K562 (cell line): ENCODE data around the gene MTFMT. TPM values are rescaled to one million over a fixed set of nuclear protein-coding genes. Genes with fewer than 3 reads are reported as not detected.

Experiments used
- ARID2 ChIP-seq: fragments of 450-650 bp; IDR thresholded peaks from 2 replicates; pipeline ENCODE4 v1.6.1; 2017; ENCODE audit warnings: antibody characterized with exemption, mild to moderate bottlenecking
- ARNT ChIP-seq, 2 experiments: fragments of 450-650 bp; IDR thresholded peaks; 2 replicates each; pipeline ENCODE4 v1.6.1; 2016; ENCODE audit warnings: mild to moderate bottlenecking in 1 of 2
- BRCA1 ChIP-seq, 2 experiments: fragments of 450-650 bp in 1 of 2; sonication (generic) in 1 of 2; formaldehyde crosslinking in 1 of 2; IDR thresholded peaks; 2 replicates each; pipeline versions ENCODE4 v1.5.0 to v1.6.1; 2017 to 2020; ENCODE audit warnings: mild to moderate bottlenecking in 1 of 2, missing genetic modification reagents in 1 of 2
- DMBX1 ChIP-seq: fragments of 250-450 bp; sonication (Bioruptor Pico); IDR thresholded peaks from 2 replicates; pipeline ENCODE4 v1.8.0; 2022; ENCODE audit warnings: inconsistent platforms, mild to moderate bottlenecking, moderate library complexity, borderline replicate concordance
- ERF ChIP-seq: fragments of 450-650 bp; formaldehyde crosslinking; IDR thresholded peaks from 2 replicates; pipeline ENCODE4 v1.4.0; 2020; ENCODE audit warnings: mild to moderate bottlenecking, mixed read lengths
- FOXK1 ChIP-seq: sonication (generic); formaldehyde crosslinking; IDR thresholded peaks from 2 replicates; pipeline ENCODE4 v1.8.0; 2022; ENCODE audit warnings: missing genetic modification reagents, mild to moderate bottlenecking, borderline replicate concordance
- HNRNPLL ChIP-seq: fragments of 200-400 bp; formaldehyde crosslinking; IDR thresholded peaks from 2 replicates; pipeline ENCODE4 v1.6.1; 2017; ENCODE audit warnings: low read length, low read depth, mild to moderate bottlenecking; ENCODE audit not compliant: poor library complexity, severe bottlenecking
- KLF13 ChIP-seq: fragments of 450-650 bp; IDR thresholded peaks from 2 replicates; pipeline ENCODE4 v1.6.1; 2016; ENCODE audit warnings: missing genetic modification characterization, low read depth, mild to moderate bottlenecking, missing compliant biosample characterization, moderate library complexity, borderline replicate concordance
- NUFIP1 ChIP-seq: fragments of 450-650 bp; IDR thresholded peaks from 2 replicates; pipeline ENCODE4 v1.6.1; 2018; ENCODE audit not compliant: partially characterized antibody
- POLR2A ChIP-seq: fragments of 450-650 bp; conservative IDR thresholded peaks from 2 replicates; pipeline ENCODE4 v1.6.1; 2016
- POLR2H ChIP-seq: IDR thresholded peaks from 2 replicates; pipeline ENCODE4 v1.6.1; 2016; ENCODE audit warnings: missing genetic modification characterization, low read depth, mild to moderate bottlenecking, control low read depth, missing compliant biosample characterization, moderate library complexity
- PRMT5 ChIP-seq: sonication (generic); formaldehyde crosslinking; IDR thresholded peaks from 2 replicates; pipeline ENCODE4 v1.5.0; 2020; ENCODE audit warnings: missing genetic modification reagents
- SETDB1 ChIP-seq: IDR thresholded peaks from one replicate; pipeline ENCODE4 v1.6.1; 2012; ENCODE audit warnings: low read length, control low read depth, inconsistent platforms
- SLC30A9 ChIP-seq: fragments of 250-450 bp; sonication (Bioruptor Pico); IDR thresholded peaks from 2 replicates; pipeline ENCODE4 v1.8.0; 2022; ENCODE audit warnings: mild to moderate bottlenecking, moderate library complexity
- SP1 ChIP-seq: sonication (generic); formaldehyde crosslinking; IDR thresholded peaks from 2 replicates; pipeline ENCODE4 v1.8.1; 2022; ENCODE audit warnings: mild to moderate bottlenecking, missing genetic modification reagents
- TCFL5 ChIP-seq: fragments of 250-450 bp; sonication (Bioruptor Pico); conservative IDR thresholded peaks from 2 replicates; pipeline ENCODE4 v1.6.1; 2021; ENCODE audit warnings: mild to moderate bottlenecking, moderate library complexity, matching md5 sums
- TFAM ChIP-seq: fragments of 250-450 bp; sonication (Bioruptor Pico); conservative IDR thresholded peaks from 2 replicates; pipeline ENCODE4 v1.5.0; 2021; ENCODE audit warnings: mild to moderate bottlenecking, moderate library complexity
- ZKSCAN3 ChIP-seq: fragments of 250-450 bp; sonication (Bioruptor Pico); IDR thresholded peaks from 2 replicates; pipeline ENCODE4 v1.4.0; 2020
- ZNF217 ChIP-seq: sonication (generic); formaldehyde crosslinking; IDR thresholded peaks from 2 replicates; pipeline ENCODE4 v1.8.0; 2022; ENCODE audit warnings: mild to moderate bottlenecking, missing genetic modification reagents
- polyA plus RNA-seq, 8 experiments: library from polyadenylated mRNA; depleted of rRNA in 4 of 8; stranded (reverse) in 5 of 8; unstranded in 3 of 8; fragments of >200 nt; fragmentation: Nextera tagmentation in 2 of 8; fragmentation: Illumina TruSeq in 1 of 8; extraction: Ambion mirVana in 2 of 8; extraction: Trizol in 1 of 8; gene quantifications; 2 replicates each; pipeline versions ENCODE4 v1.2.1 to v1.2.3, GENCODE V29; 2011 to 2014; ENCODE audit warnings: inconsistent platforms in 1 of 8, missing spikeins in 1 of 8
- total RNA-seq, 7 experiments: library from RNA; depleted of rRNA in 6 of 7; stranded (reverse); fragments of >200 nt in 6 of 7; fragmentation: Illumina TruSeq in 2 of 7; extraction: Trizol in 2 of 7; gene quantifications; 2 replicates each; pipeline versions ENCODE4 v1.2.1 to v1.2.3, GENCODE V29; 2011 to 2021; ENCODE audit warnings: low replicate concordance in 1 of 7
- TF ChIP-seq, protein P1 (sequence below), 3 experiments: fragments of 200-800 bp in 1 of 3; sonication (Bioruptor generic) in 1 of 3; sonication (generic) in 1 of 3; formaldehyde crosslinking in 1 of 3; IDR thresholded peaks; 2 replicates each; pipeline versions ENCODE4 v1.6.1 to v1.8.0; 2016 to 2022; ENCODE audit warnings: mild to moderate bottlenecking in 2 of 3, missing compliant biosample characterization in 2 of 3, missing genetic modification characterization in 2 of 3, missing genetic modification reagents in 1 of 3
- TF ChIP-seq, protein P2 (sequence below): sonication (generic); formaldehyde crosslinking; IDR thresholded peaks from 2 replicates; pipeline ENCODE4 v1.8.0; 2022; ENCODE audit warnings: mild to moderate bottlenecking, missing genetic modification reagents
- TF ChIP-seq, protein P3 (sequence below): fragments of 250-450 bp; sonication (Bioruptor Pico); IDR thresholded peaks from 2 replicates; pipeline ENCODE4 v1.8.0; 2021; ENCODE audit warnings: moderate library complexity, mild to moderate bottlenecking, inconsistent platforms
- TF ChIP-seq, protein P4 (sequence below), 3 experiments: IDR thresholded peaks in 2 of 3; conservative IDR thresholded peaks in 1 of 3; 2 replicates each; pipeline ENCODE4 v1.5.1; 2011 to 2012; ENCODE audit warnings: low read length in 3 of 3, mild to moderate bottlenecking in 3 of 3, control low read depth in 2 of 3, improper control_type of control experiment in 1 of 3, inconsistent platforms in 1 of 3, low read depth in 1 of 3, mixed read lengths in 1 of 3, moderate library complexity in 1 of 3; ENCODE audit not compliant: insufficient read depth in 2 of 3

The MTFMT gene
- total and polyA plus RNA-seq, 9 of the 15 experiments (the other 6 are each of a cell fraction or from before 2014, with no cell fraction given), result 1.4 to 31.1 (median 16.2) TPM

DNA sequence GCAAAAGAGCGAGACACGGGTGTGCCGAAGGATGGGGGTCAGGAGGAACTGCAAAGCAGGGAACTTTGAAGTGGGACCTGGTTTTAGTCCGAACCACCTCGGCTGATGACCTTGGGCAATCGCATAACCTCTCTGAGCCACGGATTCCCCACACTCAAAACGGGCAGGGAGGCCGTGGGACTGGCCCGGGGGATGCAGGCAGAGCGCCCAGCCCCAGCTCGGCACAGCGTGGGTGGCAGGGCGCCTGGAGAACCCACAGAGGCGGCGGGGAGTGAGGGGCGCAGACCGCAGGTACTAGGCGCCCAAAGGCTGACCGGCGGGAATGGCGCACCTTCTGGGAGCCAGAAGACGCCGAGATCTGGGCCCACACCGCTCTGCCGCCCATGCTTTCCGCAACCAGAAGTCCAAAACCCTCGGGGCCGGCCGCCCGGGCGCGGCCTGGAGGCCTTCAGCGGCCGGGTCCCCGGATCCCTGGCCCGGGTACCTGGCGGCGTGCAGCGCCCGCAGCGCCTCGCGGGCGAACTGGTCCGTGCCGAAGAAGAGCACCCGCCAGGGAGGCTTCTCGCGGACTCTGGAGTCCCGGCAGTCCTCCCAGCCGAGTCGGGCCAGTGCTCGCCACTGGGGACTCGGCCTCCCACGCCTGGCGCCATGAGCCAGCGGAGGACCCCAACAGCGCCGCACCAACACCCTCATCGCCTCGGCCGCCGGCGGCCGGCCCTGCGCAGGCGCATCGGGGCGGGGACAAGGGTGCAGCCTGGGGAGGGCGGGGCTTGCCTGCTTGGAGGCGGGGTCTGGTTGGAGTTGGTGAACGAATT, at the start of gene MTFMT (continued):
- TF ChIP-seq NUFIP1 (no peak), POLR2H (tag) (no peak), BRCA1 (IDR thresholded peaks at IDR 0.05) (no peak), BRCA1 (CRISPR knock-in tag; IDR thresholded peaks at IDR 0.05) (no peak), SP1 (CRISPR knock-in tag) (no peak; the same call in 1 of the 2 replicates), ERF (CRISPR knock-in tag) (no peak), ARNT (IDR thresholded peaks at IDR 0.05) (no peak), HNRNPLL (no peak), ZKSCAN3 (CRISPR knock-in tag) (no peak), SLC30A9 (no peak), POLR2A (peak; percentile 91), TFAM (no peak), FOXK1 (CRISPR knock-in tag) (no peak), PRMT5 (CRISPR knock-in tag) (no peak), ARID2 (no peak), KLF13 (tag) (no peak), DMBX1 (CRISPR knock-in tag) (no peak), SETDB1 (no peak), ZNF217 (no peak), TCFL5 (CRISPR knock-in tag) (no peak)
- TF ChIP-seq, protein P1, sequence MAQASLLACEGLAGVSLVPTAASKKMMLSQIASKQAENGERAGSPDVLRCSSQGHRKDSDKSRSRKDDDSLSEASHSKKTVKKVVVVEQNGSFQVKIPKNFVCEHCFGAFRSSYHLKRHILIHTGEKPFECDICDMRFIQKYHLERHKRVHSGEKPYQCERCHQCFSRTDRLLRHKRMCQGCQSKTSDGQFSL (CRISPR knock-in tag; IDR thresholded peaks at IDR 0.05), result no peak
- TF ChIP-seq, protein P1 (tag; IDR thresholded peaks at IDR 0.05), result no peak
- TF ChIP-seq, protein P2, sequence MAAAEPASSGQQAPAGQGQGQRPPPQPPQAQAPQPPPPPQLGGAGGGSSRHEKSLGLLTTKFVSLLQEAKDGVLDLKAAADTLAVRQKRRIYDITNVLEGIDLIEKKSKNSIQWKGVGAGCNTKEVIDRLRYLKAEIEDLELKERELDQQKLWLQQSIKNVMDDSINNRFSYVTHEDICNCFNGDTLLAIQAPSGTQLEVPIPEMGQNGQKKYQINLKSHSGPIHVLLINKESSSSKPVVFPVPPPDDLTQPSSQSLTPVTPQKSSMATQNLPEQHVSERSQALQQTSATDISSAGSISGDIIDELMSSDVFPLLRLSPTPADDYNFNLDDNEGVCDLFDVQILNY (CRISPR knock-in tag), result no peak
- TF ChIP-seq, protein P3, sequence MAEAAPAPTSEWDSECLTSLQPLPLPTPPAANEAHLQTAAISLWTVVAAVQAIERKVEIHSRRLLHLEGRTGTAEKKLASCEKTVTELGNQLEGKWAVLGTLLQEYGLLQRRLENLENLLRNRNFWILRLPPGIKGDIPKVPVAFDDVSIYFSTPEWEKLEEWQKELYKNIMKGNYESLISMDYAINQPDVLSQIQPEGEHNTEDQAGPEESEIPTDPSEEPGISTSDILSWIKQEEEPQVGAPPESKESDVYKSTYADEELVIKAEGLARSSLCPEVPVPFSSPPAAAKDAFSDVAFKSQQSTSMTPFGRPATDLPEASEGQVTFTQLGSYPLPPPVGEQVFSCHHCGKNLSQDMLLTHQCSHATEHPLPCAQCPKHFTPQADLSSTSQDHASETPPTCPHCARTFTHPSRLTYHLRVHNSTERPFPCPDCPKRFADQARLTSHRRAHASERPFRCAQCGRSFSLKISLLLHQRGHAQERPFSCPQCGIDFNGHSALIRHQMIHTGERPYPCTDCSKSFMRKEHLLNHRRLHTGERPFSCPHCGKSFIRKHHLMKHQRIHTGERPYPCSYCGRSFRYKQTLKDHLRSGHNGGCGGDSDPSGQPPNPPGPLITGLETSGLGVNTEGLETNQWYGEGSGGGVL, result no peak
- TF ChIP-seq, protein P4, sequence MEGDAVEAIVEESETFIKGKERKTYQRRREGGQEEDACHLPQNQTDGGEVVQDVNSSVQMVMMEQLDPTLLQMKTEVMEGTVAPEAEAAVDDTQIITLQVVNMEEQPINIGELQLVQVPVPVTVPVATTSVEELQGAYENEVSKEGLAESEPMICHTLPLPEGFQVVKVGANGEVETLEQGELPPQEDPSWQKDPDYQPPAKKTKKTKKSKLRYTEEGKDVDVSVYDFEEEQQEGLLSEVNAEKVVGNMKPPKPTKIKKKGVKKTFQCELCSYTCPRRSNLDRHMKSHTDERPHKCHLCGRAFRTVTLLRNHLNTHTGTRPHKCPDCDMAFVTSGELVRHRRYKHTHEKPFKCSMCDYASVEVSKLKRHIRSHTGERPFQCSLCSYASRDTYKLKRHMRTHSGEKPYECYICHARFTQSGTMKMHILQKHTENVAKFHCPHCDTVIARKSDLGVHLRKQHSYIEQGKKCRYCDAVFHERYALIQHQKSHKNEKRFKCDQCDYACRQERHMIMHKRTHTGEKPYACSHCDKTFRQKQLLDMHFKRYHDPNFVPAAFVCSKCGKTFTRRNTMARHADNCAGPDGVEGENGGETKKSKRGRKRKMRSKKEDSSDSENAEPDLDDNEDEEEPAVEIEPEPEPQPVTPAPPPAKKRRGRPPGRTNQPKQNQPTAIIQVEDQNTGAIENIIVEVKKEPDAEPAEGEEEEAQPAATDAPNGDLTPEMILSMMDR (IDR thresholded peaks at IDR 0.05 in 2 of 3, conservative IDR thresholded peaks at IDR 0.05 in 1 of 3; ENCODE audit: insufficient read depth in 2 of 3, low read depth in 1 of 3, low read length in 3 of 3), result 0 out of 6 replicates have a peak, but pooled peaks of 2 of the 3 experiments have one; percentile 7 to 12
